ENCODE measurements around the gene HPN. TPM values are rescaled to one million over a fixed set of nuclear protein-coding genes. Genes with fewer than 3 reads are reported as not detected.

HPN gene
- total and polyA plus RNA-seq, 2 of the 13 experiments (the other 11 are each of a cell fraction or from before 2014, with no cell fraction given): 46.7 to 261 TPM

GRCh38 chr19:35008891-35009341 is 32.6 kb upstream of the HPN start (continued):
- TF ChIP-seq ZNF687 (CRISPR knock-in tag; IDR thresholded peaks at IDR 0.05) (0 out of 2 replicates have a peak, but pooled peaks have one; percentile 21), RBFOX2 (IDR thresholded peaks at IDR 0.05; ENCODE audit: low read depth, low read length) (peak; percentile 56; the same call in 1 of the 2 replicates), AKAP8 (CRISPR knock-in tag; IDR thresholded peaks at IDR 0.05) (0 out of 2 replicates have a peak, but pooled peaks have one; percentile 35), POLR2G (IDR thresholded peaks at IDR 0.05; ENCODE audit: low read depth, low read length) (peak; percentile 44), MAX (IDR thresholded peaks at IDR 0.05) (no peak), PRDM10 (CRISPR knock-in tag; IDR thresholded peaks at IDR 0.05; ENCODE audit: low read depth) (no peak), RARA (CRISPR knock-in tag; IDR thresholded peaks at IDR 0.05) (no peak), ZNF639 (CRISPR knock-in tag; conservative IDR thresholded peaks at IDR 0.05) (no peak), CHD4 (IDR thresholded peaks at IDR 0.05; ENCODE audit: borderline replicate concordance, low read length) (no peak), HNF4A (CRISPR knock-in tag; IDR thresholded peaks at IDR 0.05) (no peak), ZNF513 (CRISPR knock-in tag; conservative IDR thresholded peaks at IDR 0.05) (no peak), POGZ (CRISPR knock-in tag; IDR thresholded peaks at IDR 0.05) (no peak), GRHL1 (CRISPR knock-in tag; conservative IDR thresholded peaks at IDR 0.05) (no peak)
